Activated naive CD4-positive, alpha-beta T cell treated with anti-CD3 and anti-CD28 coated beads for 36 hours (primary cell): Measurements from ENCODE around the gene STUM. TPM values are rescaled to one million over a fixed set of nuclear protein-coding genes. Genes with fewer than 3 reads are reported as not detected.

Experiments used
- CTCF ChIA-PET: fragments of 350-600 bp; sonication (Branson Sonifier 250); formaldehyde crosslinking; loops from one replicate; lab custom pipeline; 2021; ENCODE audit warnings: antibody characterized with exemption; lab: Charles Lee
- DNase-seq: peaks from one replicate; pipeline ENCODE4 v3.0.0-alpha.2; 2020
- H3K27ac Mint-ChIP-seq: one replicate; pipeline ENCODE4 v1.8.0; 2021; ENCODE audit warnings: mild to moderate bottlenecking, mixed read lengths
- H3K27me3 Mint-ChIP-seq: one replicate; pipeline ENCODE4 v1.8.0; 2021; ENCODE audit warnings: low read depth, mixed read lengths
- H3K36me3 Mint-ChIP-seq: one replicate; pipeline ENCODE4 v1.8.0; 2021; ENCODE audit warnings: low read depth, mixed read lengths
- H3K4me1 Mint-ChIP-seq: one replicate; pipeline ENCODE4 v1.8.0; 2021; ENCODE audit warnings: low read depth, mixed read lengths
- H3K4me3 Mint-ChIP-seq: one replicate; pipeline ENCODE4 v1.8.0; 2021; ENCODE audit warnings: mild to moderate bottlenecking, moderate library complexity, mixed read lengths
- H3K9me3 Mint-ChIP-seq: one replicate; pipeline ENCODE4 v1.8.0; 2021; ENCODE audit warnings: mixed read lengths
- intact Hi-C: fragments of 100-400 bp; cut with micrococcal nuclease; formaldehyde crosslinking; loops from one replicate; pipeline ENCODE4 v1.15.1; 2023
- total RNA-seq, 2 experiments: library from RNA; stranded (reverse); gene quantifications; one replicate each; pipeline ENCODE4 v1.2.3, GENCODE V29; 2021

Gene STUM
- total RNA-seq, 2 experiments from 2014 or later = not detected

GRCh38 chr1:226541231-226541630 is 7.3 kb upstream of the STUM start:
- Mint-ChIP-seq H3K9me3 (no peaks in the 10 kb centered on the region), H3K36me3 (no peaks in the 10 kb centered on the region), H3K4me1 (no peaks in the 10 kb centered on the region), H3K27me3 (no peaks in the 10 kb centered on the region), H3K27ac (no peak overlapping the region), H3K4me3 (no peak overlapping the region)
- intact Hi-C loops = no loop called here
- no peak for DNase-seq
- CTCF ChIA-PET = interaction anchor here (0.7 kb wide), 1 partner anchor 28 kb away, joined by 3 read pairs; no protein-coding TSS in a partner anchor

GRCh38 chr1:226541631-226542622 is 6.6 kb upstream of the STUM start:
- peaks cover 2% of the 10 kb centered on the region for H3K27me3 Mint-ChIP-seq
- intact Hi-C loops = no loop called here
- H3K4me3 Mint-ChIP-seq = no peak overlapping the region
- no peaks in the 10 kb centered on the region for H3K9me3 Mint-ChIP-seq
- H3K4me1 Mint-ChIP-seq = no peaks in the 10 kb centered on the region
- CTCF ChIA-PET = interaction anchor here (0.7 kb wide), 1 partner anchor 28 kb away, joined by 3 read pairs; no protein-coding TSS in a partner anchor
- H3K36me3 Mint-ChIP-seq = no peaks in the 10 kb centered on the region
- no peak for DNase-seq
- no peak overlapping the region for H3K27ac Mint-ChIP-seq

- H3K27ac Mint-ChIP-seq = no peak overlapping the region
- no peaks in the 10 kb centered on the region for H3K4me1 Mint-ChIP-seq
- no peak overlapping the region for H3K4me3 Mint-ChIP-seq
- DNase-seq = no peak
- intact Hi-C loops = no loop called here
- CTCF ChIA-PET = interaction anchor here (0.6 kb wide), 1 partner anchor 395 kb away, joined by 3 read pairs; no protein-coding TSS in a partner anchor
- H3K9me3 Mint-ChIP-seq = no peaks in the 10 kb centered on the region
- no peaks in the 10 kb centered on the region for H3K36me3 Mint-ChIP-seq
- peaks cover 5% of the 10 kb centered on the region for H3K27me3 Mint-ChIP-seq
Observed at GRCh38 chr1:226542623-226543103, 5.9 kb upstream of the STUM start.

GRCh38 chr1:226545836-226546596 is 2.5 kb upstream of the STUM start:
- H3K36me3 Mint-ChIP-seq = no peaks in the 10 kb centered on the region
- H3K4me1 Mint-ChIP-seq = peaks cover 10% of the 10 kb centered on the region
- no peak overlapping the region for H3K4me3 Mint-ChIP-seq
- intact Hi-C loops = loop anchor here (2.0 to 5.0 kb wide), 4 partner anchors 81 to 891 kb away; no protein-coding TSS in a partner anchor
- peaks cover 22% of the 10 kb centered on the region for H3K27me3 Mint-ChIP-seq
- CTCF ChIA-PET = interaction anchor here (0.6 to 1.7 kb wide), 5 partner anchors 9 to 98 kb away, joined by 3 to 6 read pairs (median 3); no protein-coding TSS in a partner anchor
- H3K9me3 Mint-ChIP-seq = no peaks in the 10 kb centered on the region
- no peak overlapping the region for H3K27ac Mint-ChIP-seq
- no peak for DNase-seq

GRCh38 chr1:226546926-226547325 is 1.6 kb upstream of the STUM start:
- no peaks in the 10 kb centered on the region for H3K9me3 Mint-ChIP-seq
- H3K36me3 Mint-ChIP-seq = no peaks in the 10 kb centered on the region
- H3K4me3 Mint-ChIP-seq = no peak overlapping the region
- peaks cover 10% of the 10 kb centered on the region for H3K4me1 Mint-ChIP-seq
- intact Hi-C loops = loop anchor here (1.0 to 5.0 kb wide), 5 partner anchors 61 to 890 kb away; no protein-coding TSS in a partner anchor
- H3K27ac Mint-ChIP-seq = no peak overlapping the region
- H3K27me3 Mint-ChIP-seq = peaks cover 29% of the 10 kb centered on the region
- no peak for DNase-seq
- CTCF ChIA-PET = interaction anchor here (0.8 to 1.7 kb wide), 10 partner anchors 11 to 99 kb away, joined by 3 to 6 read pairs (median 4); no protein-coding TSS in a partner anchor

GRCh38 chr1:226547754-226548191 is 791 bp upstream of the STUM start:
- peaks cover 10% of the 10 kb centered on the region for H3K4me1 Mint-ChIP-seq
- H3K27me3 Mint-ChIP-seq = peaks cover 33% of the 10 kb centered on the region
- no peaks in the 10 kb centered on the region for H3K36me3 Mint-ChIP-seq
- no peak overlapping the region for H3K27ac Mint-ChIP-seq
- intact Hi-C loops = loop anchor here (1.0 to 5.0 kb wide), 5 partner anchors 61 to 890 kb away; no protein-coding TSS in a partner anchor
- no peaks in the 10 kb centered on the region for H3K9me3 Mint-ChIP-seq
- DNase-seq = peak; percentile 82
- CTCF ChIA-PET = interaction anchor here (0.6 to 1.7 kb wide), 12 partner anchors 12 to 1165 kb away, joined by 3 to 6 read pairs (median 4); no protein-coding TSS in a partner anchor
- no peak overlapping the region for H3K4me3 Mint-ChIP-seq

GRCh38 chr1:226549094-226549936 is 751 bp downstream of the STUM start:
- no peak overlapping the region for H3K27ac Mint-ChIP-seq
- CTCF ChIA-PET = interaction anchor here (0.6 to 2.2 kb wide), 5 partner anchors 31 to 709 kb away, joined by 3 to 7 read pairs (median 6); no protein-coding TSS in a partner anchor
- no peak for DNase-seq
- peaks cover 46% of the 10 kb centered on the region for H3K27me3 Mint-ChIP-seq
- H3K36me3 Mint-ChIP-seq = no peaks in the 10 kb centered on the region
- intact Hi-C loops = loop anchor here (5.0 kb wide), 3 partner anchors 78 to 888 kb away; no protein-coding TSS in a partner anchor
- H3K4me1 Mint-ChIP-seq = peaks cover 10% of the 10 kb centered on the region
- H3K9me3 Mint-ChIP-seq = no peaks in the 10 kb centered on the region
- peak overlapping the region; percentile 61 for H3K4me3 Mint-ChIP-seq

- peak; percentile 23 for DNase-seq
- H3K27me3 Mint-ChIP-seq = peaks cover 52% of the 10 kb centered on the region
- H3K4me1 Mint-ChIP-seq = peaks cover 10% of the 10 kb centered on the region
- H3K36me3 Mint-ChIP-seq = no peaks in the 10 kb centered on the region
- intact Hi-C loops = loop anchor here (1.0 to 5.0 kb wide), 4 partner anchors 77 to 887 kb away; no protein-coding TSS in a partner anchor
- peak overlapping the region; percentile 50 for H3K4me3 Mint-ChIP-seq
- H3K9me3 Mint-ChIP-seq = no peaks in the 10 kb centered on the region
- no peak overlapping the region for H3K27ac Mint-ChIP-seq
- CTCF ChIA-PET = interaction anchor here (0.6 to 2.2 kb wide), 9 partner anchors 20 to 890 kb away, joined by 3 to 8 read pairs (median 5); no protein-coding TSS in a partner anchor
Observed at GRCh38 chr1:226549937-226550671, 1.5 kb downstream of the STUM start.

- Mint-ChIP-seq H3K27ac (no peak overlapping the region), H3K4me1 (peaks cover 10% of the 10 kb centered on the region), H3K4me3 (no peak overlapping the region), H3K27me3 (peaks cover 55% of the 10 kb centered on the region), H3K36me3 (no peaks in the 10 kb centered on the region), H3K9me3 (no peaks in the 10 kb centered on the region)
- DNase-seq = no peak
- intact Hi-C loops = loop anchor here (1.0 kb wide), 1 partner anchor 93 kb away; no protein-coding TSS in a partner anchor
- CTCF ChIA-PET = interaction anchor here (0.6 to 1.6 kb wide), 6 partner anchors 19 to 890 kb away, joined by 3 to 8 read pairs (median 4); no protein-coding TSS in a partner anchor
Observed at GRCh38 chr1:226550672-226551041, 2.1 kb downstream of the STUM start.

GRCh38 chr1:226551299-226551698 is 2.7 kb downstream of the STUM start:
- peaks cover 10% of the 10 kb centered on the region for H3K4me1 Mint-ChIP-seq
- peaks cover 55% of the 10 kb centered on the region for H3K27me3 Mint-ChIP-seq
- CTCF ChIA-PET = interaction anchor here (1.4 kb wide), 1 partner anchor 18 kb away, joined by 6 read pairs; no protein-coding TSS in a partner anchor
- intact Hi-C loops = no loop called here
- no peak overlapping the region for H3K27ac Mint-ChIP-seq
- DNase-seq = no peak
- H3K4me3 Mint-ChIP-seq = no peak overlapping the region
- no peaks in the 10 kb centered on the region for H3K36me3 Mint-ChIP-seq
- no peaks in the 10 kb centered on the region for H3K9me3 Mint-ChIP-seq
